ENCODE measurements around the gene CES1.

GRCh38 chr16:55775857-55776256 is 57.0 kb downstream of the CES1 start:
- no peak for TF ChIP-seq CTCF (IDR thresholded peaks at IDR 0.05)
- TF ChIP-seq POLR2A (IDR thresholded peaks at IDR 0.05) = no peak

All from ovary (tissue), 3 donors.